CD14-positive monocyte (primary cell): ENCODE results near the gene HNF1B. TPM values are rescaled to one million over a fixed set of nuclear protein-coding genes. Genes with fewer than 3 reads are reported as not detected.

Experiments used
- DNase-seq, 3 donors: peaks; one replicate each; pipeline ENCODE4 v3.0.0-alpha.2; 2011 to 2022
- H2AFZ ChIP-seq: 2 replicates; pipeline ENCODE4 v1.6.0; 2012; ENCODE audit warnings: mild to moderate bottlenecking, low read depth, low read length, inconsistent platforms; ENCODE audit not compliant: insufficient read depth, poor library complexity, severe bottlenecking
- H3K27ac ChIP-seq, 2 donors: 1 replicate in 1 of 2; 2 replicates in 1 of 2; pipeline ENCODE4 v1.5.1; 2012 to 2013; ENCODE audit warnings: low read length in 2 of 2, control low read depth in 1 of 2, inconsistent platforms in 1 of 2, low read depth in 1 of 2, mild to moderate bottlenecking in 1 of 2
- H3K27me3 ChIP-seq, 2 donors: one replicate each; pipeline versions ENCODE4 v1.6.0 to v1.6.1; 2011 to 2013; ENCODE audit warnings: low read length in 2 of 2; ENCODE audit not compliant: control insufficient read depth in 2 of 2, insufficient read depth in 2 of 2
- H3K36me3 ChIP-seq, 2 donors: replicated peaks in 1 of 2; 1 replicate in 1 of 2; 2 replicates in 1 of 2; pipeline versions ENCODE4 v1.5.1 to v1.6.1; 2012 to 2013; ENCODE audit warnings: low read length in 2 of 2, control low read depth in 1 of 2, inconsistent platforms in 1 of 2, mild to moderate bottlenecking in 1 of 2; ENCODE audit not compliant: insufficient read depth in 2 of 2, control insufficient read depth in 1 of 2
- H3K4me1 ChIP-seq, 2 donors: 1 replicate in 1 of 2; 2 replicates in 1 of 2; pipeline versions ENCODE4 v1.5.1 to v1.6.1; 2012 to 2013; ENCODE audit warnings: low read length in 2 of 2, control low read depth in 1 of 2, inconsistent platforms in 1 of 2, mild to moderate bottlenecking in 1 of 2, moderate library complexity in 1 of 2; ENCODE audit not compliant: insufficient read depth in 2 of 2, control insufficient read depth in 1 of 2
- H3K4me2 ChIP-seq: replicated peaks from 2 replicates; pipeline ENCODE3; 2012; ENCODE audit warnings: low read length, moderate library complexity, mild to moderate bottlenecking; ENCODE audit not compliant: poor library complexity, severe bottlenecking; ENCODE audit errors: extremely low read depth
- H3K4me3 ChIP-seq, 3 experiments: fragments of 200-600 bp in 1 of 3; sonication (generic) in 1 of 3; replicated peaks in 1 of 3; 1 replicate in 2 of 3; 2 replicates in 1 of 3; pipeline ENCODE4 v1.5.1; 2011 to 2013; ENCODE audit warnings: low read length in 3 of 3, mild to moderate bottlenecking in 3 of 3, control low read depth in 2 of 3, low read depth in 2 of 3, inconsistent platforms in 1 of 3, moderate library complexity in 1 of 3
- H3K79me2 ChIP-seq: 2 replicates; pipeline ENCODE4 v1.6.0; 2012; ENCODE audit warnings: mild to moderate bottlenecking, control low read depth, inconsistent platforms, low read length, moderate library complexity; ENCODE audit not compliant: insufficient read depth
- H3K9ac ChIP-seq: 2 replicates; pipeline ENCODE4 v1.6.0; 2017; ENCODE audit warnings: low read length, mild to moderate bottlenecking; ENCODE audit not compliant: insufficient read depth, poor library complexity, severe bottlenecking
- H3K9me3 ChIP-seq, 2 donors: replicated peaks in 1 of 2; 1 replicate in 1 of 2; 2 replicates in 1 of 2; pipeline versions ENCODE4 v1.5.1 to v1.6.1; 2012 to 2013; ENCODE audit warnings: low read length in 2 of 2, control low read depth in 1 of 2; ENCODE audit not compliant: control insufficient read depth in 1 of 2, insufficient read depth in 1 of 2
- H4K20me1 ChIP-seq: 2 replicates; pipeline ENCODE4 v1.6.0; 2012; ENCODE audit warnings: mild to moderate bottlenecking, low read length, control low read depth, moderate library complexity; ENCODE audit not compliant: insufficient read depth
- H3K27ac Mint-ChIP-seq, 7 donors: one replicate each; pipeline ENCODE4 v1.8.0; 2020; ENCODE audit warnings: mild to moderate bottlenecking in 7 of 7, mixed read lengths in 7 of 7, moderate library complexity in 6 of 7, inconsistent platforms in 2 of 7
- H3K27me3 Mint-ChIP-seq, 3 donors: one replicate each; pipeline ENCODE4 v1.8.0; 2021 to 2022; ENCODE audit warnings: low read depth in 3 of 3, mild to moderate bottlenecking in 3 of 3, mixed read lengths in 3 of 3, moderate library complexity in 3 of 3, inconsistent platforms in 1 of 3
- H3K36me3 Mint-ChIP-seq, 2 donors: one replicate each; pipeline ENCODE4 v1.8.0; 2020; ENCODE audit warnings: mixed read lengths in 2 of 2, inconsistent platforms in 1 of 2, mild to moderate bottlenecking in 1 of 2
- H3K4me1 Mint-ChIP-seq: one replicate; pipeline ENCODE4 v1.8.0; 2020; ENCODE audit warnings: mild to moderate bottlenecking, mixed read lengths
- H3K4me3 Mint-ChIP-seq, 2 donors: one replicate each; pipeline ENCODE4 v1.8.0; 2020; ENCODE audit warnings: mild to moderate bottlenecking in 2 of 2, mixed read lengths in 2 of 2, moderate library complexity in 1 of 2
- H3K9me3 Mint-ChIP-seq, 7 donors: one replicate each; pipeline ENCODE4 v1.8.0; 2020 to 2022; ENCODE audit warnings: mixed read lengths in 7 of 7, mild to moderate bottlenecking in 6 of 7, moderate library complexity in 6 of 7, inconsistent platforms in 2 of 7
- CTCF ChIP-seq: fragments of 200-600 bp; IDR thresholded peaks from one replicate; pipeline ENCODE4 v1.8.0; 2022; ENCODE audit warnings: antibody characterized with exemption, mild to moderate bottlenecking
- WGBS: methylation state at CpG from one replicate; pipeline ENCODE4 v1.1.5; 2013; ENCODE audit warnings: missing lambda C conversion rate; ENCODE audit not compliant: insufficient coverage; 5-methylcytosine and 5-hydroxymethylcytosine counted together
- intact Hi-C, 2 donors: fragments of 100-400 bp; cut with micrococcal nuclease; formaldehyde crosslinking; loops; one replicate each; pipeline versions ENCODE4 v1.15.0 to v1.15.1; 2023
- polyA plus RNA-seq, 3 donors: library from polyadenylated mRNA; depleted of rRNA in 1 of 3; unstranded in 2 of 3; stranded (reverse) in 1 of 3; fragments of 300-500 nt in 2 of 3; fragments of >200 nt in 1 of 3; fragmentation: Illumina TruSeq in 2 of 3; gene quantifications; 1 replicate in 2 of 3; 2 replicates in 1 of 3; pipeline ENCODE4 v1.2.3, GENCODE V29; 2012 to 2021

HNF1B gene
- polyA plus RNA-seq, 3 donors: not detected

- no peaks in the 10 kb centered on the region for H3K9me3 ChIP-seq
- DNase-seq: no peak
- H3K79me2 ChIP-seq: no peaks in the 10 kb centered on the region
- Mint-ChIP-seq H3K27ac (no peak overlapping the region), H3K36me3 (no peaks in the 10 kb centered on the region), H3K27me3 (peaks cover 5 to 9% (median 8%) of the 10 kb centered on the region in 3 donors), H3K9me3 (no peaks in the 10 kb centered on the region), H3K4me3 (no peak overlapping the region), H3K4me1 (peaks cover 4% of the 10 kb centered on the region)
- H3K27ac ChIP-seq: no peak overlapping the region
- H3K4me3 ChIP-seq: no peak overlapping the region
- intact Hi-C loops: no loop called here
- H4K20me1 ChIP-seq: no peaks in the 10 kb centered on the region
- H3K4me1 ChIP-seq: peaks cover 0 to 3% of the 10 kb centered on the region in 2 donors
- no peak for TF ChIP-seq CTCF
- H2AFZ ChIP-seq: no peak overlapping the region
- H3K36me3 ChIP-seq: no peaks in the 10 kb centered on the region
- H3K4me2 ChIP-seq: no peak overlapping the region
- H3K27me3 ChIP-seq: no peaks in the 10 kb centered on the region
- H3K9ac ChIP-seq: no peak overlapping the region
- 100% methylated on average over 1 of the region's 8 CpGs for WGBS
Observed at GRCh38 chr17:37697381-37697780, 47.5 kb downstream of the HNF1B start.

- TF ChIP-seq CTCF: no peak
- Mint-ChIP-seq H3K4me1 (peaks cover 2% of the 10 kb centered on the region), H3K27me3 (peaks cover 0 to 9% (median 8%) of the 10 kb centered on the region in 3 donors), H3K36me3 (no peaks in the 10 kb centered on the region), H3K27ac (no peak overlapping the region), H3K9me3 (no peaks in the 10 kb centered on the region), H3K4me3 (no peak overlapping the region)
- no peak for DNase-seq
- Histone ChIP-seq H3K4me1 (no peaks in the 10 kb centered on the region), H3K27me3 (no peaks in the 10 kb centered on the region), H3K36me3 (no peaks in the 10 kb centered on the region), H3K9ac (no peak overlapping the region), H2AFZ (no peak overlapping the region), H3K4me2 (no peak overlapping the region), H3K79me2 (no peaks in the 10 kb centered on the region), H4K20me1 (no peaks in the 10 kb centered on the region), H3K4me3 (no peak overlapping the region), H3K9me3 (no peaks in the 10 kb centered on the region), H3K27ac (no peak overlapping the region)
- WGBS: 100% methylated on average over 3 of the region's 7 CpGs
- intact Hi-C loops: no loop called here
Observed at GRCh38 chr17:37696366-37696765, 48.5 kb downstream of the HNF1B start.
